Calu3 (cell line): Measurements from ENCODE around the gene PM20D2. TPM values are rescaled to one million over a fixed set of nuclear protein-coding genes. Genes with fewer than 3 reads are reported as not detected.

Source experiments
- BruUV-seq: library from RNA; stranded (reverse); fragments of 400-500 nt; replicated peaks from 2 replicates; lab custom pipeline; 2021; lab: Mats Ljungman, UMichigan
- CTCF ChIA-PET: fragments of 300-600 bp; sonication (Branson Sonifier 250); formaldehyde crosslinking; loops from one replicate; lab custom pipeline; 2022; ENCODE audit warnings: antibody characterized with exemption; lab: Charles Lee
- DNase-seq: peaks from one replicate; pipeline ENCODE4 v3.0.0; 2022
- H3K27ac Mint-ChIP-seq: one replicate; pipeline ENCODE4 v1.8.0; 2022; ENCODE audit warnings: mixed read lengths; ENCODE audit not compliant: unreplicated experiment
- H3K27me3 Mint-ChIP-seq: one replicate; pipeline ENCODE4 v1.8.0; 2022; ENCODE audit warnings: mixed read lengths; ENCODE audit not compliant: unreplicated experiment
- H3K36me3 Mint-ChIP-seq: one replicate; pipeline ENCODE4 v1.8.0; 2022; ENCODE audit warnings: mild to moderate bottlenecking, moderate library complexity, mixed read lengths; ENCODE audit not compliant: insufficient read depth, unreplicated experiment
- H3K4me1 Mint-ChIP-seq: one replicate; pipeline ENCODE4 v1.8.0; 2022; ENCODE audit warnings: mild to moderate bottlenecking, low read depth, mixed read lengths; ENCODE audit not compliant: unreplicated experiment
- H3K4me3 Mint-ChIP-seq: one replicate; pipeline ENCODE4 v1.8.0; 2022; ENCODE audit warnings: mild to moderate bottlenecking, low read depth, moderate library complexity, mixed read lengths; ENCODE audit not compliant: unreplicated experiment
- H3K9me3 Mint-ChIP-seq: one replicate; pipeline ENCODE4 v1.8.0; 2022; ENCODE audit warnings: low read depth, mixed read lengths; ENCODE audit not compliant: unreplicated experiment
- intact Hi-C: fragments of 100-400 bp; cut with micrococcal nuclease; formaldehyde crosslinking; loops from one replicate; pipeline ENCODE4 v1.10.0; 2022; ENCODE audit not compliant: unreplicated experiment
- total RNA-seq: library from RNA; stranded (reverse); gene quantifications from 2 replicates; pipeline ENCODE4 v1.2.3, GENCODE V29; 2022
- TF ChIP-seq, protein P1 (sequence below): fragments of 200-600 bp; IDR thresholded peaks from one replicate; pipeline ENCODE4 v1.8.0; 2022; ENCODE audit warnings: antibody characterized with exemption; ENCODE audit not compliant: unreplicated experiment

Gene PM20D2
- total RNA-seq, 1 experiment from 2014 or later = 33.2 TPM

DNA sequence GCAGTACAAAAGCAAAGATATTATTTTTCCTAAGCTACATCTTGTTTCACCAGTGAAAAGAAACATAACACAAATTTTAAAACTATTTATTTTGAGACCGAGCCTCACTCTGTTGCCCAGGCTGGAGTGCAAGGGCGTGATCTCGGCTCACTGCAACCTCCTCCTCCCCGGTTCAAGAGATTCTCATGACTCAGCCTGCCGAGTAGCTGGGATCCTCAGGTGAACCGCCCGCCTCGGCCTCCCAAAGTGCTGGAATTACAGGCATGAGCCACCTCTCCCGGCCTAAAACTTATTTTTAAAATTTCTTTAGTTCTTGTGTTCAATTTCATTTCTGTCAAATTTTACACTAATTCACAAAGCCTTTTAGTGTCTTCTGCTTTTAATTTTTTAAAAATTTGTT lies 33.9 kb upstream of the PM20D2 start:
- intact Hi-C loops = no loop called here
- Mint-ChIP-seq H3K4me3 (no peak overlapping the region), H3K9me3 (no peaks in the 10 kb centered on the region), H3K27me3 (no peaks in the 10 kb centered on the region), H3K36me3 (peaks cover 1% of the 10 kb centered on the region), H3K27ac (no peak overlapping the region), H3K4me1 (peaks cover 3% of the 10 kb centered on the region)
- BruUV-seq = no TSS peak
- TF ChIP-seq, protein P1, sequence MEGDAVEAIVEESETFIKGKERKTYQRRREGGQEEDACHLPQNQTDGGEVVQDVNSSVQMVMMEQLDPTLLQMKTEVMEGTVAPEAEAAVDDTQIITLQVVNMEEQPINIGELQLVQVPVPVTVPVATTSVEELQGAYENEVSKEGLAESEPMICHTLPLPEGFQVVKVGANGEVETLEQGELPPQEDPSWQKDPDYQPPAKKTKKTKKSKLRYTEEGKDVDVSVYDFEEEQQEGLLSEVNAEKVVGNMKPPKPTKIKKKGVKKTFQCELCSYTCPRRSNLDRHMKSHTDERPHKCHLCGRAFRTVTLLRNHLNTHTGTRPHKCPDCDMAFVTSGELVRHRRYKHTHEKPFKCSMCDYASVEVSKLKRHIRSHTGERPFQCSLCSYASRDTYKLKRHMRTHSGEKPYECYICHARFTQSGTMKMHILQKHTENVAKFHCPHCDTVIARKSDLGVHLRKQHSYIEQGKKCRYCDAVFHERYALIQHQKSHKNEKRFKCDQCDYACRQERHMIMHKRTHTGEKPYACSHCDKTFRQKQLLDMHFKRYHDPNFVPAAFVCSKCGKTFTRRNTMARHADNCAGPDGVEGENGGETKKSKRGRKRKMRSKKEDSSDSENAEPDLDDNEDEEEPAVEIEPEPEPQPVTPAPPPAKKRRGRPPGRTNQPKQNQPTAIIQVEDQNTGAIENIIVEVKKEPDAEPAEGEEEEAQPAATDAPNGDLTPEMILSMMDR = no peak
- CTCF ChIA-PET = no interaction called here
- no peak for DNase-seq

DNA sequence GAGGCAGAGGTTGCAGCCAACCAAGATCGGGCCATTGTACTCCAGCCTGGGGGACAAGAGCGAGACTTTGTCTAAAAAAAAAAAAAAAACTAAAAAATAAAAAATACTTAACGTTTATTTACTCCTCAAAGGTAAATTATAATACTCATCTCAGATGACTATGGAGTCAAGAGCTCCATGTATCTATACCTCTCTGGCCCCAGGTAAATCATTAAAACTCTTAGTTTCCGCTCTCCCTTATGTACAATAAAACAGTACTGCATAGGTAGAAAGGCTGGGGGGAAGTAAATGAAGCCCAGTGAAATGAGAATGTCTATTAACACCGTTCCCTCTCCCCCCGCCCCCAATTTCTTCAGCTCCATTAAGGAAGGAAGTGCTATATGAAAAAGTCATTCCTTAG lies 29.2 kb upstream of the PM20D2 start:
- H3K36me3 Mint-ChIP-seq = peaks cover 7% of the 10 kb centered on the region
- DNase-seq = no peak
- CTCF ChIA-PET = interaction anchor here (1.0 to 1.2 kb wide), 2 partner anchors 23 to 31 kb away, joined by 3 to 4 read pairs; no protein-coding TSS in a partner anchor
- peak overlapping the region; percentile 81 for H3K4me3 Mint-ChIP-seq
- BruUV-seq = no TSS peak
- peaks cover 29% of the 10 kb centered on the region for H3K4me1 Mint-ChIP-seq
- H3K27me3 Mint-ChIP-seq = no peaks in the 10 kb centered on the region
- TF ChIP-seq, protein P1 = no peak
- peaks cover 2% of the 10 kb centered on the region for H3K9me3 Mint-ChIP-seq
- intact Hi-C loops = no loop called here
- H3K27ac Mint-ChIP-seq = no peak overlapping the region

GRCh38 chr6:89117211-89118108 lies 28.4 kb upstream of the PM20D2 start, which contains the start of gene SRSF12:
SRSF12 (minus strand) TSS chr6:89118071; CDS start chr6:89117887, 184 bp downstream.
- no peaks in the 10 kb centered on the region for H3K27me3 Mint-ChIP-seq
- no TSS peak for BruUV-seq
- CTCF ChIA-PET = interaction anchor here (1.0 to 1.2 kb wide), 3 partner anchors 23 to 135 kb away, joined by 3 to 4 read pairs (median 4); no protein-coding TSS in a partner anchor
- peak; percentile 54 for DNase-seq
- H3K27ac Mint-ChIP-seq = no peak within 1 kb of the TSS
- TF ChIP-seq, protein P1 = no peak
- H3K9me3 Mint-ChIP-seq = peaks cover 2% of the 10 kb centered on the region
- peak within 1 kb of the TSS; percentile 81 for H3K4me3 Mint-ChIP-seq
- H3K36me3 Mint-ChIP-seq = peaks cover 7% of the 10 kb centered on the region
- intact Hi-C loops = no loop called here
- H3K4me1 Mint-ChIP-seq = peaks cover 29% of the 10 kb centered on the region

- no peaks in the 10 kb centered on the region for H3K27me3 Mint-ChIP-seq
- DNase-seq = no peak
- peaks cover 7% of the 10 kb centered on the region for H3K36me3 Mint-ChIP-seq
- peaks cover 29% of the 10 kb centered on the region for H3K4me1 Mint-ChIP-seq
- no peak overlapping the region for H3K27ac Mint-ChIP-seq
- intact Hi-C loops = no loop called here
- CTCF ChIA-PET = no interaction called here
- H3K9me3 Mint-ChIP-seq = peaks cover 2% of the 10 kb centered on the region
- BruUV-seq = no TSS peak
- TF ChIP-seq, protein P1 = no peak
- H3K4me3 Mint-ChIP-seq = no peak overlapping the region
Measured at GRCh38 chr6:89118931-89119330, 26.9 kb upstream of the PM20D2 start.
